ENCODE measurements around the gene SIN3B.

DNA sequence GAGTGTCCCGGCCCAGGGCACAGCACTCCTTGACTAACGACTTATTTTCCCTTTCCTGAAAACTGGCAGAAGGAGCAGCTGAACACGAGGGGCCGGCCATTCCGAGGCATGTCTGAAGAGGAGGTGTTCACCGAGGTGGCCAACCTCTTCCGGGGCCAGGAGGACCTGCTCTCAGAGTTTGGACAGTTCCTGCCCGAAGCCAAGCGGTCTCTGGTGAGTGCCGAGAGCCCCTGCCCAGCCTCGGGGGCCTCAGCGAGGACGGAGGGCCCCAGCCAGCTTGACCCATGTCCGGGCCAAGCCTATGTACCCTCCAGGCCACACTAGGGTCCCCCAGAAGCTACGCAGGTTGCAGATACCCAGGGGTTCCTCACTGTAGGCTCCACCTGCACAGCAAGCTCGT is 17.7 kb downstream of the SIN3B start:
- no peak for TF ChIP-seq POLR2AphosphoS5 (IDR thresholded peaks at IDR 0.05; ENCODE audit: insufficient read depth in 1 of 2, low read depth in 1 of 2)
- no peak for TF ChIP-seq POLR2A (IDR thresholded peaks at IDR 0.05)

Measured in vagina (tissue), 2 donors.